Measurements from ENCODE around the gene UBR2.
"Not testable (repeated sequence)": the region's sequence is repeated elsewhere in the genome, so short reads cannot be mapped to it uniquely, and the experiment has no call there.

UBR2 gene

GRCh38 chr6:42692137-42692911 is 128.5 kb downstream of the UBR2 start:
- DNase-seq (ENCODE audit: low read depth in 2 of 3, low spot score in 2 of 3) = peak in 1 of 3 experiments; percentile 2

- no peak for DNase-seq (ENCODE audit: low read depth in 2 of 3, low spot score in 2 of 3)
Observed at GRCh38 chr6:42693725-42694323, 130.0 kb downstream of the UBR2 start.

- DNase-seq (ENCODE audit: low read depth in 2 of 3, low spot score in 2 of 3) = no peak
Observed at GRCh38 chr6:42694586-42694985, 130.8 kb downstream of the UBR2 start.

- no peak for DNase-seq (ENCODE audit: low read depth in 2 of 3, low spot score in 2 of 3)
Observed at GRCh38 chr6:42696526-42697267, 132.9 kb downstream of the UBR2 start.

- no peak for DNase-seq (ENCODE audit: low read depth in 2 of 3, low spot score in 2 of 3)
Observed at GRCh38 chr6:42697268-42697655, 133.4 kb downstream of the UBR2 start.

- DNase-seq (ENCODE audit: low read depth in 2 of 3, low spot score in 2 of 3) = no peak
Observed at GRCh38 chr6:42698217-42698616, 134.4 kb downstream of the UBR2 start.

- DNase-seq (ENCODE audit: low read depth in 2 of 3, low spot score in 2 of 3) = no peak
Observed at GRCh38 chr6:42702200-42702599, 138.4 kb downstream of the UBR2 start.

GRCh38 chr6:42702786-42703185 is 139.0 kb downstream of the UBR2 start:
- DNase-seq (ENCODE audit: low read depth in 2 of 3, low spot score in 2 of 3) = not testable (repeated sequence)

GRCh38 chr6:42704251-42704936 is 140.6 kb downstream of the UBR2 start:
- no peak for DNase-seq (ENCODE audit: low read depth in 2 of 3, low spot score in 2 of 3)

GRCh38 chr6:42704937-42705374 is 141.1 kb downstream of the UBR2 start:
- DNase-seq (ENCODE audit: low read depth in 2 of 3, low spot score in 2 of 3) = no peak

- DNase-seq (ENCODE audit: low read depth in 2 of 3, low spot score in 2 of 3) = no peak
Observed at GRCh38 chr6:42707595-42707994, 143.8 kb downstream of the UBR2 start.

GRCh38 chr6:42708096-42708495 is 144.3 kb downstream of the UBR2 start:
- no peak for DNase-seq (ENCODE audit: low read depth in 2 of 3, low spot score in 2 of 3)

- DNase-seq (ENCODE audit: low read depth in 2 of 3, low spot score in 2 of 3) = no peak
Observed at GRCh38 chr6:42709871-42710270, 146.0 kb downstream of the UBR2 start.

- DNase-seq (ENCODE audit: low read depth in 2 of 3, low spot score in 2 of 3) = no peak
Observed at GRCh38 chr6:42710316-42710715, 146.5 kb downstream of the UBR2 start.

- no peak for DNase-seq (ENCODE audit: low read depth in 2 of 3, low spot score in 2 of 3)
Observed at GRCh38 chr6:42711930-42712329, 148.1 kb downstream of the UBR2 start.

- no peak for DNase-seq (ENCODE audit: low read depth in 2 of 3, low spot score in 2 of 3)
Observed at GRCh38 chr6:42714098-42714761, 150.4 kb downstream of the UBR2 start.

- DNase-seq (ENCODE audit: low read depth in 2 of 3, low spot score in 2 of 3) = no peak
Observed at GRCh38 chr6:42715871-42716270, 152.0 kb downstream of the UBR2 start.

GRCh38 chr6:42720739-42721138 is 156.9 kb downstream of the UBR2 start:
- DNase-seq (ENCODE audit: low read depth in 2 of 3, low spot score in 2 of 3) = no peak

GRCh38 chr6:42722497-42722896 is 158.7 kb downstream of the UBR2 start, which contains the start of gene PRPH2:
Gene PRPH2, minus strand, starts transcription at chr6:42722597. Its CDS starts 263 bp downstream, at chr6:42722334.
- DNase-seq (ENCODE audit: low read depth in 2 of 3, low spot score in 2 of 3) = no peak

GRCh38 chr6:42724825-42725224 is 161.0 kb downstream of the UBR2 start:
- no peak for DNase-seq (ENCODE audit: low read depth in 2 of 3, low spot score in 2 of 3)

- no peak for DNase-seq (ENCODE audit: low read depth in 2 of 3, low spot score in 2 of 3)
Observed at GRCh38 chr6:42726026-42726425, 162.2 kb downstream of the UBR2 start.
